B cell (primary cell): Measurements from ENCODE around the gene PLEKHH2. TPM values are rescaled to one million over a fixed set of nuclear protein-coding genes. Genes with fewer than 3 reads are reported as not detected.

Experiments
- ATAC-seq: fragments of 200-7000 bp; cut with Tn5 transposase; one replicate; pipeline ENCODE4 v1.10.0; 2021; ENCODE audit warnings: low read depth, mild to moderate bottlenecking, moderate number of reproducible peaks, moderate library complexity
- CTCF ChIA-PET: fragments of 350-600 bp; sonication (Branson Sonifier 250); formaldehyde crosslinking; loops from one replicate; lab custom pipeline; 2021; ENCODE audit warnings: antibody characterized with exemption, inconsistent platforms; lab: Charles Lee
- POLR2A ChIA-PET: fragments of 350-600 bp; sonication (Branson Sonifier 250); formaldehyde crosslinking; loops from one replicate; lab custom pipeline; 2021; ENCODE audit warnings: antibody characterized with exemption; lab: Charles Lee
- DNase-seq: peaks from one replicate; pipeline ENCODE4 v3.0.0; 2013
- H2AFZ ChIP-seq: 2 replicates; pipeline ENCODE4 v1.6.1; 2012; ENCODE audit warnings: mild to moderate bottlenecking, low read depth, low read length; ENCODE audit not compliant: insufficient read depth, poor library complexity, severe bottlenecking
- H3K27ac ChIP-seq, 2 donors: 1 replicate in 1 of 2; 2 replicates in 1 of 2; pipeline ENCODE4 v1.5.1; 2012 to 2013; ENCODE audit warnings: low read length in 2 of 2, mild to moderate bottlenecking in 2 of 2, moderate library complexity in 1 of 2
- H3K27me3 ChIP-seq, 4 experiments: fragments of 200-600 bp in 1 of 4; sonication (generic) in 1 of 4; replicated peaks in 1 of 4; 1 replicate in 2 of 4; 2 replicates in 2 of 4; pipeline versions ENCODE4 v1.6.1 to v1.7.0; 2013 to 2016; ENCODE audit warnings: low read length in 3 of 4, mild to moderate bottlenecking in 2 of 4, mixed read lengths in 1 of 4, moderate library complexity in 1 of 4; ENCODE audit not compliant: insufficient read depth in 4 of 4, control insufficient read depth in 3 of 4; ENCODE audit errors: control extremely low read depth in 1 of 4
- H3K36me3 ChIP-seq, 2 experiments: replicated peaks in 1 of 2; 1 replicate in 1 of 2; 2 replicates in 1 of 2; pipeline versions ENCODE4 v1.6.1 to v1.7.1; 2013; ENCODE audit warnings: low read length in 1 of 2; ENCODE audit not compliant: insufficient read depth in 2 of 2, control insufficient read depth in 1 of 2; ENCODE audit errors: control extremely low read depth in 1 of 2, extremely low read depth in 1 of 2
- H3K4me1 ChIP-seq, 2 donors: fragments of 200-600 bp in 1 of 2; sonication (generic) in 1 of 2; 1 replicate in 1 of 2; 2 replicates in 1 of 2; pipeline versions ENCODE4 v1.5.1 to v1.6.1; 2013 to 2017; ENCODE audit warnings: low read length in 2 of 2; ENCODE audit not compliant: control insufficient read depth in 2 of 2, insufficient read depth in 2 of 2
- H3K4me2 ChIP-seq: replicated peaks from 2 replicates; pipeline ENCODE3; 2012; ENCODE audit warnings: mild to moderate bottlenecking, low read depth, low read length; ENCODE audit not compliant: poor library complexity, severe bottlenecking
- H3K4me3 ChIP-seq, 5 experiments: fragments of 200-600 bp in 1 of 5; sonication (generic) in 1 of 5; 1 replicate in 3 of 5; 2 replicates in 2 of 5; pipeline versions ENCODE4 v1.5.1 to v1.7.0; 2011 to 2016; ENCODE audit warnings: low read length in 4 of 5, mild to moderate bottlenecking in 4 of 5, low read depth in 2 of 5, control low read depth in 1 of 5, moderate library complexity in 1 of 5; ENCODE audit not compliant: insufficient read depth in 1 of 5; ENCODE audit errors: control extremely low read depth in 1 of 5, extremely low read depth in 1 of 5
- H3K79me2 ChIP-seq: fragments of 200-600 bp; sonication (generic); one replicate; pipeline ENCODE4 v1.6.0; 2016; ENCODE audit warnings: low read length; ENCODE audit not compliant: control insufficient read depth, insufficient read depth
- H3K9ac ChIP-seq: fragments of 200-600 bp; sonication (generic); 2 replicates; pipeline ENCODE4 v1.6.1; 2017; ENCODE audit warnings: mild to moderate bottlenecking, low read length, moderate library complexity
- H3K9me3 ChIP-seq, 3 donors: one replicate each; pipeline versions ENCODE4 v1.6.1 to v1.7.1; 2013; ENCODE audit warnings: low read length in 2 of 3; ENCODE audit not compliant: control insufficient read depth in 2 of 3, insufficient read depth in 1 of 3; ENCODE audit errors: control extremely low read depth in 1 of 3
- H4K20me1 ChIP-seq: 2 replicates; pipeline ENCODE4 v1.6.0; 2012; ENCODE audit warnings: mild to moderate bottlenecking, low read length; ENCODE audit not compliant: insufficient read depth, control insufficient read depth, poor library complexity, severe bottlenecking
- H3K27ac Mint-ChIP-seq: one replicate; pipeline ENCODE4 v1.8.0; 2021; ENCODE audit warnings: mixed read lengths
- H3K27me3 Mint-ChIP-seq: one replicate; pipeline ENCODE4 v1.8.0; 2021; ENCODE audit warnings: mixed read lengths
- H3K4me1 Mint-ChIP-seq: one replicate; pipeline ENCODE4 v1.8.0; 2021; ENCODE audit warnings: mixed read lengths
- H3K4me3 Mint-ChIP-seq: one replicate; pipeline ENCODE4 v1.8.0; 2021; ENCODE audit warnings: mixed read lengths
- H3K9me3 Mint-ChIP-seq: one replicate; pipeline ENCODE4 v1.8.0; 2022; ENCODE audit warnings: mixed read lengths; ENCODE audit not compliant: insufficient read depth
- EZH2 ChIP-seq: IDR thresholded peaks from 2 replicates; pipeline ENCODE4 v1.6.1; 2012; ENCODE audit warnings: borderline replicate concordance, low read depth, mild to moderate bottlenecking, moderate library complexity, low read length; ENCODE audit not compliant: insufficient read depth, poor library complexity, severe bottlenecking
- WGBS: methylation state at CpG from one replicate; pipeline ENCODE4 v1.1.5; 2013; ENCODE audit warnings: missing lambda C conversion rate; ENCODE audit not compliant: insufficient coverage; 5-methylcytosine and 5-hydroxymethylcytosine counted together
- intact Hi-C: fragments of 100-400 bp; cut with micrococcal nuclease; formaldehyde crosslinking; loops from one replicate; pipeline ENCODE4 v1.10.0; 2022
- polyA plus RNA-seq: library from polyadenylated mRNA; depleted of rRNA; stranded (reverse); fragments of >200 nt; gene quantifications from 2 replicates; pipeline ENCODE4 v1.2.3, GENCODE V29; 2012
- total RNA-seq, 2 donors: library from RNA; stranded (reverse); fragments of 120-200 nt in 1 of 2; gene quantifications; 1 replicate in 1 of 2; 2 replicates in 1 of 2; pipeline versions ENCODE4 v1.2.3 to v1.2.4, GENCODE V29; 2013 to 2022
- TF ChIP-seq, protein P1 (sequence below): fragments of 200-600 bp; IDR thresholded peaks from one replicate; pipeline ENCODE4 v1.8.0; 2022; ENCODE audit warnings: antibody characterized with exemption, mild to moderate bottlenecking

PLEKHH2 gene
- total and polyA plus RNA-seq, 2 donors (not counting 1 experiment from before 2014, with no cell fraction given) = 0.17 to 0.19 TPM

GRCh38 chr2:43738257-43738656, 101.2 kb downstream of the PLEKHH2 start:
- DNase-seq (no peak), ATAC-seq (no peak)
- Histone ChIP-seq H3K27ac (no peak overlapping the region), H3K9ac (no peak overlapping the region), H4K20me1 (no peaks in the 10 kb centered on the region), H3K79me2 (no peaks in the 10 kb centered on the region), H3K36me3 (no peaks in the 10 kb centered on the region), H2AFZ (no peak overlapping the region), H3K4me3 (no peak overlapping the region), H3K9me3 (no peaks in the 10 kb centered on the region), H3K4me1 (no peaks in the 10 kb centered on the region), H3K4me2 (no peak overlapping the region), H3K27me3 (peaks cover 0 to 5% (median 3%) of the 10 kb centered on the region in 4 experiments)
- peaks cover 25% of the 10 kb centered on the region for H3K27me3 Mint-ChIP-seq
- no peak overlapping the region for H3K27ac Mint-ChIP-seq
- no peak overlapping the region for H3K4me3 Mint-ChIP-seq
- CTCF ChIA-PET = no interaction called here
- intact Hi-C loops = no loop called here
- H3K4me1 Mint-ChIP-seq = no peaks in the 10 kb centered on the region
- POLR2A ChIA-PET = no interaction called here
- H3K9me3 Mint-ChIP-seq = no peaks in the 10 kb centered on the region
- WGBS = no CpG with 5 or more reads among the region's 2 CpGs
- no peak for TF ChIP-seq EZH2
- TF ChIP-seq, protein P1, sequence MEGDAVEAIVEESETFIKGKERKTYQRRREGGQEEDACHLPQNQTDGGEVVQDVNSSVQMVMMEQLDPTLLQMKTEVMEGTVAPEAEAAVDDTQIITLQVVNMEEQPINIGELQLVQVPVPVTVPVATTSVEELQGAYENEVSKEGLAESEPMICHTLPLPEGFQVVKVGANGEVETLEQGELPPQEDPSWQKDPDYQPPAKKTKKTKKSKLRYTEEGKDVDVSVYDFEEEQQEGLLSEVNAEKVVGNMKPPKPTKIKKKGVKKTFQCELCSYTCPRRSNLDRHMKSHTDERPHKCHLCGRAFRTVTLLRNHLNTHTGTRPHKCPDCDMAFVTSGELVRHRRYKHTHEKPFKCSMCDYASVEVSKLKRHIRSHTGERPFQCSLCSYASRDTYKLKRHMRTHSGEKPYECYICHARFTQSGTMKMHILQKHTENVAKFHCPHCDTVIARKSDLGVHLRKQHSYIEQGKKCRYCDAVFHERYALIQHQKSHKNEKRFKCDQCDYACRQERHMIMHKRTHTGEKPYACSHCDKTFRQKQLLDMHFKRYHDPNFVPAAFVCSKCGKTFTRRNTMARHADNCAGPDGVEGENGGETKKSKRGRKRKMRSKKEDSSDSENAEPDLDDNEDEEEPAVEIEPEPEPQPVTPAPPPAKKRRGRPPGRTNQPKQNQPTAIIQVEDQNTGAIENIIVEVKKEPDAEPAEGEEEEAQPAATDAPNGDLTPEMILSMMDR = no peak

DNA sequence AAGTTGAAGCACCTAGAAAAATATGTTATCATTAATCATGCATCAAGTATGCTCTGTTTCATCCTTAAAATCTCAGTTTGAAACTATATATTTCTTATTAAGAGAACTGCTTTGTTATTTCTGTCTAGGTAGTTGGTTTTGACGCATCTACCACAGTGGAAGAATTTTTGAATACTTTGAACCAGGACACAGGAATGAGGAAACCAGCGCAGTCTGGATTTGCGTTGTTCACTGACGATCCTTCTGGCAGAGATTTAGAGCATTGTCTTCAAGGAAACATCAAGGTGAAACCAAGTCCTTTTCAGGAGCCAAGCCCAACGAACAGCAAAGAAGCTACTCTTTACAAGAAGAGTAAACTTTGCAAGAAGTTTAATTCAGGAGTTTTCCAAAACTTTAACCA, 106.6 kb downstream of the PLEKHH2 start:
- H3K9ac ChIP-seq = no peak overlapping the region
- H3K4me3 ChIP-seq = no peak overlapping the region
- DNase-seq (no peak), ATAC-seq (no peak)
- H3K4me1 Mint-ChIP-seq = no peaks in the 10 kb centered on the region
- no peak overlapping the region for H3K27ac ChIP-seq
- no peak overlapping the region for H3K4me3 Mint-ChIP-seq
- no peaks in the 10 kb centered on the region for H3K9me3 Mint-ChIP-seq
- H4K20me1 ChIP-seq = no peaks in the 10 kb centered on the region
- no peaks in the 10 kb centered on the region for H3K9me3 ChIP-seq
- intact Hi-C loops = no loop called here
- CTCF ChIA-PET = no interaction called here
- H3K4me2 ChIP-seq = no peak overlapping the region
- POLR2A ChIA-PET = no interaction called here
- no peak overlapping the region for H3K27ac Mint-ChIP-seq
- no peak for TF ChIP-seq EZH2
- TF ChIP-seq, protein P1 = no peak
- WGBS = 94% methylated on average over 4 of the region's 5 CpGs
- peaks cover 15% of the 10 kb centered on the region for H3K27me3 Mint-ChIP-seq
- no peaks in the 10 kb centered on the region for H3K4me1 ChIP-seq
- H2AFZ ChIP-seq = no peak overlapping the region
- no peaks in the 10 kb centered on the region for H3K79me2 ChIP-seq
- no peaks in the 10 kb centered on the region for H3K36me3 ChIP-seq
- H3K27me3 ChIP-seq = peaks cover 0 to 4% (median 3%) of the 10 kb centered on the region in 4 experiments
